Progenitor cell of endocrine pancreas (in vitro differentiated cells): ENCODE results near the gene PSME3IP1. TPM values are rescaled to one million over a fixed set of nuclear protein-coding genes. Genes with fewer than 3 reads are reported as not detected.

Experiments
- DNase-seq: peaks from one replicate; pipeline ENCODE4 v3.0.0; 2021; ENCODE audit warnings: low spot score; ENCODE audit not compliant: unreplicated experiment
- H3K27ac Mint-ChIP-seq: 2 replicates; pipeline ENCODE4 v1.8.0; 2021; ENCODE audit warnings: mild to moderate bottlenecking, moderate library complexity, mixed read lengths
- H3K27me3 Mint-ChIP-seq: 2 replicates; pipeline ENCODE4 v1.8.0; 2021; ENCODE audit warnings: mixed read lengths
- H3K36me3 Mint-ChIP-seq: 2 replicates; pipeline ENCODE4 v1.8.0; 2022; ENCODE audit warnings: mixed read lengths; ENCODE audit not compliant: insufficient read depth
- H3K4me1 Mint-ChIP-seq: 2 replicates; pipeline ENCODE4 v1.8.0; 2021; ENCODE audit warnings: low read depth, mixed read lengths
- H3K4me3 Mint-ChIP-seq: 2 replicates; pipeline ENCODE4 v1.8.0; 2021; ENCODE audit warnings: low read depth, mild to moderate bottlenecking, moderate library complexity, mixed read lengths
- H3K9me3 Mint-ChIP-seq: 2 replicates; pipeline ENCODE4 v1.8.0; 2021; ENCODE audit warnings: low read depth, mixed read lengths
- CTCF ChIP-seq: fragments of 200-600 bp; sonication (generic); IDR thresholded peaks from one replicate; pipeline ENCODE4 v1.5.0; 2021; ENCODE audit warnings: antibody characterized with exemption, mild to moderate bottlenecking; ENCODE audit not compliant: unreplicated experiment
- total RNA-seq: library from RNA; stranded (reverse); gene quantifications from 2 replicates; pipeline ENCODE4 v1.2.1, GENCODE V29; 2021

PSME3IP1 gene
- total RNA-seq, 1 donor from 2014 or later = 101 TPM

- no peak for TF ChIP-seq CTCF
- Mint-ChIP-seq H3K27ac (no peak overlapping the region), H3K4me3 (no peak overlapping the region), H3K4me1 (peaks cover 11% of the 10 kb centered on the region), H3K36me3 (peaks cover 41% of the 10 kb centered on the region), H3K27me3 (no peaks in the 10 kb centered on the region), H3K9me3 (no peaks in the 10 kb centered on the region)
- DNase-seq = no peak
Observed at GRCh38 chr16:57157533-57157932, 28.3 kb downstream of the PSME3IP1 start.

- Mint-ChIP-seq H3K27me3 (no peaks in the 10 kb centered on the region), H3K9me3 (no peaks in the 10 kb centered on the region), H3K4me3 (no peak overlapping the region), H3K36me3 (peaks cover 43% of the 10 kb centered on the region), H3K4me1 (peaks cover 11% of the 10 kb centered on the region), H3K27ac (no peak overlapping the region)
- TF ChIP-seq CTCF = no peak
- DNase-seq = no peak
Observed at GRCh38 chr16:57156351-57156703, 29.5 kb downstream of the PSME3IP1 start.

- H3K9me3 Mint-ChIP-seq = no peaks in the 10 kb centered on the region
- no peaks in the 10 kb centered on the region for H3K27me3 Mint-ChIP-seq
- H3K4me1 Mint-ChIP-seq = peaks cover 11% of the 10 kb centered on the region
- H3K4me3 Mint-ChIP-seq = no peak overlapping the region
- no peak for TF ChIP-seq CTCF
- peak overlapping the region; percentile 64 for H3K27ac Mint-ChIP-seq
- peaks cover 40% of the 10 kb centered on the region for H3K36me3 Mint-ChIP-seq
- no peak for DNase-seq
Observed at GRCh38 chr16:57155702-57156350, 30.0 kb downstream of the PSME3IP1 start.

GRCh38 chr16:57153841-57154240 lies 32.0 kb downstream of the PSME3IP1 start:
- H3K4me3 Mint-ChIP-seq = no peak overlapping the region
- H3K27me3 Mint-ChIP-seq = no peaks in the 10 kb centered on the region
- H3K27ac Mint-ChIP-seq = no peak overlapping the region
- TF ChIP-seq CTCF = no peak
- peaks cover 11% of the 10 kb centered on the region for H3K4me1 Mint-ChIP-seq
- no peak for DNase-seq
- peaks cover 31% of the 10 kb centered on the region for H3K36me3 Mint-ChIP-seq
- no peaks in the 10 kb centered on the region for H3K9me3 Mint-ChIP-seq

GRCh38 chr16:57152096-57153093 lies 33.4 kb downstream of the PSME3IP1 start:
- Mint-ChIP-seq H3K27ac (no peak overlapping the region), H3K9me3 (no peaks in the 10 kb centered on the region), H3K4me1 (peaks cover 11% of the 10 kb centered on the region), H3K36me3 (peaks cover 28% of the 10 kb centered on the region), H3K4me3 (no peak overlapping the region), H3K27me3 (no peaks in the 10 kb centered on the region)
- TF ChIP-seq CTCF = no peak
- DNase-seq = no peak
